Frontal cortex (tissue), 4 donors: ENCODE measurements around the gene CHST3. TPM values are rescaled to one million over a fixed set of nuclear protein-coding genes. Genes with fewer than 3 reads are reported as not detected.
"Not testable (repeated sequence)": the region's sequence is repeated elsewhere in the genome, so short reads cannot be mapped to it uniquely, and the experiment has no call there.

Experiments used
- DNase-seq, 2 donors: peaks; one replicate each; pipeline ENCODE4 v3.0.0; 2012; ENCODE audit warnings: low spot score in 2 of 2
- FAIRE-seq: peaks from 2 replicates; lab custom pipeline; 2012; peaks lifted over from hg19 to GRCh38; lab: Jason Lieb, UNC
- total RNA-seq: library from RNA; depleted of rRNA; stranded (reverse); fragments of >200 nt; gene quantifications from one replicate; pipeline ENCODE4 v1.2.3, GENCODE V29; 2014
- donor health status: control.
- donor health status: control.
- donor health status: control.

Gene CHST3
- total RNA-seq, 1 donor from 2014 or later, result 3.3 TPM

DNA sequence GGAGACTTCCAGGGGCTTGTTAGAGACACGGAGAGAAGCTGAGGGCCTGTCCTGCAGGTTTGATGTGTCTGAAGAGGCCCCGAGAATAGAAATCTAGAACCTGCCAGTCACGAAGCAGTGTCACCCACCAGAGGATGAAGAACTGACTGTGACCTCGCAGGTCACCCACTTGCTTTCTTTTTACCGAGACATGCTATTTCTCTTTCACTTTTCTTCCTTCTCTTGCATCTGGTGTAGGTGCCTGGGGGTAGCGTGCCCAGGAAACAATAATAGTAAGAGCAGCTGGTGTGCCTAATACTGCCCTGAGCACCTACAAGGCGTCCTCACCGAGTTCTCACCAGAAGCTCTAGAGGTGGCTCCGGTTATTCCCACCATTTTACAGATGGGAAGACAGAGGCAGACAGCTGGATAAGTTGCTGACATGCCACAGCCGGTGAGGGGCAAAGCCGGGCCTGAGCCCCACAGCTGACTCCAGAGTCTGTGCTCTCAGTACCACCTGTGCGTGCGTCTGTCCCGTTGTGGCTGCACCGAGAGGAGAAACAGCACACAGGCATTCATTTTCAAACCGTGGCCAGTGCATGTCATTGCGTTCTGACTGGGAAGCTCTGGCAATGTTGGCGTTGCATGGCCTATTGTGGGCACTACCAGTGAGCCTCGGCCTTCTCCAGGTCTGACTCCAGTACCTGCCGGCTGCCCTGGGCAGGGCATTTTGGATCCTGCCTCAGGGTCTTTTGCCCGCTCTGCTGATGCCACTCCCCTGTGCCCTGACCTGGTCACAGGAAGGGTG is 7.8 kb downstream of the CHST3 start:
- DNase-seq, result no peak
- FAIRE-seq, result no peak

DNA sequence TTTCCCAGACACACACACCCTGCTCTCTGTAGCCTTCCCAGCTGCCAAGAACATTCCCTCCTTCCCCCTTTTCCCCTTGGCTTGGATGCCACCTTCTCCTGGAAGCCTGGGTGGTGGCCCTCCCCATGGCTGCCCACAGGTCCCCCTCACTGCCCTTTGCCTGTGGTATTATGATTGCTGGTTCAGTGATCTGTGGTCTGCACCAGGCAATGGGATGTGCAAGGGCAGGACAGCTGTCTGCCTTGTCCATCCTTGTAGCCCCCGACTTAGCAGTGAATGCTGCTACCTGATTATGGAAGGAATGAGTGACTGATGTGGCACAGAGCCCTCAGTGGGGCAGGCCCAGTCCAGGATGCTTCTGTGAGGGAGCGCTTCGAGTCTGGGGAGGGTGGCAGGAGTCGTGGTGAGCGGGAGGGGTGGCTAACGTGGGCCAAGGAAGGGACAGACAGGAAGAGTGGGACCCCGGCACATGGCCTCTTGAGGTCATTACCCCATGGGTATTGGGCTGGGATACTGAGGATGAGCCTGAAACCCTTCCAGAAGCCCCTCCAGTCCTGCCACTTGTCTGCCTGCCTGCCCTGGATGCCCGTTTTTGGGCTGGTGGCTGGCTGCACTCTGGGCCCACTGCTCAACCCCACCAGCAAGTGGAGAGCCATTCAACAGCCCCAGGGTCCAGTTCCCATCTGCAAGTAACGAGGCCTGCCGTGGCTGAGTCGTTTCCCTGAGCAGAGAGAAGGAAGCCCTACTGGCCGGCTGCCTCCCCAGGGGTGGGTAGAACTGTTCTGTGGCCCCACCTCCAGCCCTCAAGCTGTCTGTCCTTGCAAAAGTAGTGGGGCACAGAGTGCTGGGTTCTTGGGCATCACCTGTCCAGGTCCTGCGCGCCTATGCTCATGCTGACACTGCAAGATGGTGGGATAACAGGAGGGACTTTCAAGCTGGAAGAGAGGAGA is 8.8 kb downstream of the CHST3 start:
- FAIRE-seq (no peak), DNase-seq (no peak)

DNA sequence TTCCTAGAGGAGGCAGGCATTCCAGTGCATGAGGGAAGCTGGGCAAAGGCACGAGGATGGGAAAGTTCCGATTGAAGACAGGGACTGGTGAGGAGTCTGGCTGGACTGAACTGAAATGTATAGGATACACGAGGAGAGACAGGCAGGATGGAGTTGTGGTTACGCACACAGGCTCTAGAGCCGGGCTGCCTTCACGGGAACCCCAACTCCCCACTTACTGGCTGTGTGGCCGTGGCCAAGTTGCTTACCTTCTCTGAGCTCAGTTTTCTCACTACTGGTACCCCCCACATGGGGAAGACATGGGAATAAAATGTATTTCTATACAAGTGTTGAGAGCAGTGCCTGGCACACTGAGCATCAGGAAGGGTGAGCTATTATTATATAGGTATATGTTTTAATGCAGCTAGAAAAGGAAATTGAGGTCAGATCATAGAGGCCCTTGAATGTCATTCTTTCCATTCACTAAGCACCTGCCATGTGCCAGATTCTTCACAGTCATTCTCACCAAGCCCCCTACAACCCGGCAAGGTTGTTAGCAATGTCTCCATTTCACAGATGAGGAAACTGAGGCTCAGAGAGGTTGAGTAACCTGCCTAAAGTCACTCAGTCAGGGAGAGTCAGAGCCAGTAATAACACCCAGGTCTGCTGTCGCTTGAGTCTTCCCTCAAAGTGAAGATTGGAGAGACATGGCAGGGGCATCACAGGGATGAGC is 9.7 kb downstream of the CHST3 start:
- DNase-seq (no peak), FAIRE-seq (no peak)

DNA sequence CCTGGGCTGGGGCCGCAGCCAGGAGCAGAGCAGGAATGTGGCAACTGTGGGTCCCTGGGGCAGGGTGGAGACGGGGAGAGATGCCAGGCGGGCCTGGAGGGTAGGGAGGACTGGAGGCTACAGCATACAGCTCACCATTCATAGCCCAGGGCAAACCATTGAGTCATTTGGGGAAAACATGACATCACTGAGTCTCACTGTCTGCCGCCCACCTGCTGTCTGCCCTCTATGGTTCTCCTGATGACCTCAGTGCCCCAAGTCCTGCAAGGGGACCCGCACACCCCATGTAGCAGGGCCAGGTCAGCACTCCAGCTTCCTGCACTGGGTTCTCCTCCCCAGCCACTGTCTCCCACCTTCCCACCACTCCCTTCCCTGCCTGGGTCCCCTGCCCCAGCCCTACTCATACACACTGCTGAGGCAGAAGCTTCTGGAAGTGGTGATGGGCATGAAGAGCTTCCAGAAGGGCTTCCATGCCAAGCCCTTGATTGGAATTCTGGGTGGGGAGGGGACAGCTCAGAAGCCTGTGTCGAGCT is 10.4 kb downstream of the CHST3 start:
- no peak for FAIRE-seq
- no peak for DNase-seq

DNA sequence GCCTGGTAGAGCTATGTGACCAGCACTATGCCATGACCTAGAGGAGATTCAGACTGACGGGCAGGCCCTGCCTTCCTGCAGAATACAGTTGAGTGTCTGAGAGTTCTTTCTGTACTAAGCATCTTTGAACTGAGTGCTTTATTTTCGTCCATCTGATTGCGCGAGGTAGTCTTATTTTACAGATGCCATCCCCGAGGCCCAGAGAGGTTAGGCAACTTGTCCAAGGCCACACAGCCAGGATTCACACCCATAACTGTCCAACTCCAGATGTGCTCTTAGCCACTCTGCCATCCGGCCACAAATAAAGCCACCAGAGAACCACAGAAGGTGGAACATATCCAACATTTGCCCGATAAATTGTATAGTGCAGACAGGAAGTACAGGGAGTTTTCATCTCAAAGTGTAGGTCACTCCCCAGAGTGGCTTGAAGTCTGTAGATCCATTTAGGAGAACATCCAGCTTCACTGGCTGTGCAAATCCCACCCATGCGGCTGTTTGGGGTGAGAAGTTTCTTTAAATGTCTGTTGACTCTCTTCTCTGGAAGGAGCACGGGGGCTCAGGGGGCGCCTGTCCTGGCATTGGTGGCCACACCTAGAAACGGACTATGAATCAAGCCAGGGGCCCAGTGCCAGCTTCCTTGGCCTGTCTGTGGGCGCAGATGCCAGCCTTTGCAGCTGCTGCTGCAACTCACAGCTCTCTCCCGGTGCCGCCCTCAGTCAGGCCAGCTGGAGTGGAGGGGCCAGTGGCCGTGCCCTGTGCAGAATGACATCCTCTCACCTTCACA is 11.1 kb downstream of the CHST3 start:
- DNase-seq (no peak), FAIRE-seq (no peak)

DNA sequence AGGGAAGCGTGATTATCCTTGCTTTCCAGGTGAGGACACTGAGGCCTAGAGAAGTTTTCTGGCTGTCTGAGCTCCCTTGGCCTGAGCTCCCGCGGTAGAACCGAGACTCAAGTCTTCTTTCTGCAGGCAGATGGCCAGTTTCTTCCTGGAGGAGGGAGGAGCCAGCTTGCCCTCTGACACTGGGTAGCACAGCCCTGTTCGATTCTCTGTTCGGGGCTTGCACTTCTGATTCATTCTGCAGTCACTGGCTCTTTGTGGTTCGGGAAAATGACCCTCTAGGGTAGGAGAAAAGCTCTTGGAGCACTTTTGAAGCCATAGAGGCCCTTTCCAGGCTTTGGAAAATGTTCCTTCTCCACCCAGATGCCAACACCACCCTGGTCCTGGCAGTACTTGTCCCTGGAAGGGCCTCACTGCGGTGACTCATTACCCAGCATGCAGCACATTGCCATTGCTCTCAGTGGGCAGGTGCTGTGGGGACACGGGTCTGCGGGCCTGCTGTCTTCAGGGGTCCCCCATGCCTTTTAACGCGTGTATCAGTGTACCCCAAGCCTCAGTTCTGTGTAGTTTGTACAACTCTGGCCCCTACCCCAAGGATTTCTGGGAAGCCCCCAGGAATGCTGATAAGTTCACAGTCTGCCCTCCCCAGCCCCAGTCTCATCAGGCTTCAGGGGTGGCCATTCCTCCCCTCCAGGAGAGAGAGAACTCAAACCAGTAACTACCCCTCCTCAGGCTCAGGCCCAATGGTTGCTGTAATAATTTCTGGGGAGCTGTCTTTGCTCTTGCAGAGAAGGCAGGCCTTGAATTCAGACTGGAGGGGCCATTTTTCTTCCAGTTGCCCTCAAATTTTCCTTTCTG is 11.9 kb downstream of the CHST3 start:
- DNase-seq (no peak), FAIRE-seq (no peak)

DNA sequence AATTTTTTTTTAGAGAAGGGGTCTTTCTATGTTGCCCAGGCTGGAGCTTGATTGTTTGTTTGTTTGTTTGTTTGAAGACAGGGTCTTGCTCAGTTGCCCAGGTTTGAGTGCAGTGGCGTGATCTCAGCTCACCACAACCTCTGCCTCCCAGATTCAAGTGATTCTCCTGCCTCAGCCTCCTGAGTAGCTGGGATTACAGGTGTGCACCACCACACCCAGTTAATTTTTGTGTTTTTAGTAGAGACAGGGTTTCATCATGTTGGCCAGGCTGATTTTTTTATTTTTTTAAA is 13.4 kb downstream of the CHST3 start:
- DNase-seq, FAIRE-seq: not testable (repeated sequence)

DNA sequence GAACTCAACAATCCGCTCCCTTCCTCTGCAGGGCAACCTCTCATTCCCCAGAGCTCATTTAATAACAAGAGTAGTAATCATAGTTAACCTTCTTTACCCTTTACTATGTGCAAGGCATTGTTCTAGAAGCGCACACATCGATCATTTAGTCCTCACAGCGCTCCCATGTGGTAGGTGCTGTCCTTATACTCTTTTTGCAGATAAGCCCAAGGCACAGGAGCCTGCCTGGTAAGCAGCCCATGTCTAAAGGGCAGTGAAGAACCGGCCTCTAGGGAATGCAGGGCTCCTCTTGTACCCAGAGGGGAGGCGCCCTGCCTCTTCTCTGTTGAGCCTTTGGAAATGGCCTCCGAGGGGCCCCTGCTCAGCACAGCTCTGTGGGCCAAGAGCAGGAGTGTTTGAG is 14.3 kb downstream of the CHST3 start:
- FAIRE-seq, result no peak
- DNase-seq, result no peak

DNA sequence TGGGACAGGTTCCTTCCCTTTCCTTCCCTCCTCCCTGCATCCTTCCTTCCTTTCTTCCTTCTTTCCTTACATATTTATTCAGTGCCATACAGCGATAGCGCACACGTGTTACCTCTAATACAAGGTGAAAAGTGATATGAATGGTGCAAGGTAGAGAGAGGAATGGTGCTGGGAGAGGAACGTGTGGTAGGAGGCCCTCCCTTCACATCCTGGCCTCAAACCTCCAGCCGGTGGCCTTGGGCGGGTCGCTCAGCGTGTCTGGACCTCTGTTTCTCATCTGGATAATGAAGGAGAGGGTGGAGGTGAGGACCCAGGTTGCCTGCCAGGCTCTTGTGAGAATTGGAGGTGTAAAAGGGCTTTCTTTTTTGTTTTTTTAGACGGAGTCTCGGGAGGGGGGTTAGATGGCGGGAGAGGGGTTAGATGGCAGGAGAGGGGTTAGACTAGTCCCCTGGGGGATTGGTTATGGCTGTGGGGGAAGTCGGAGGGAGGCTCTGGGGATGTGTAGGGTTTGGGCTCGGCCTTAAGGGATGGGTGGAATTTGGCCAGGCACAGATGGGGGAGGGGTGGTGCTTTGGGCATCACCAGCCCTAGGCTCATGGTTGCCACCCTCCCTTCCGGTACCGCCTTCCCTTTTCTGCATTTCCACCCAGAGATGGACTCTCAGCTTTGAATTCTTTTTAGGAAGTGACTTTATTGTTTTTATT is 14.9 kb downstream of the CHST3 start:
- FAIRE-seq (no peak), DNase-seq (no peak)

DNA sequence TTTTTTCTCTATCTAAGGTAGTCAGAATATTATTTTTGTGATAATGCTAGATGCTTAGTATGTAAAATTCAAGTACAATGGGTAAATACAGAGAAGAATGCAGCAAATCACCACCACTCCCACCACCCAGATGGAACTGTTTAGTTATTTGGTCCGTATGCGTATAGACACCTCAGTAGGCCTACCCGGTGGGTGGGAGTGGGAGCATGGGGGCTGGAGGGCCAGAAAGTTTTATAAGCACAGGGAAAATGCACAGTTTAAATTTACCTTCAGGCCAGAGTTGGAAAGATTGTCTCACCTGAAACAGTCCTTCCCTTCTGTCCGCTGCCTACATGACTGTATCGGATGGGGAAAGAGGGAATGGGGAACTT is 15.5 kb downstream of the CHST3 start:
- FAIRE-seq, result no peak
- no peak for DNase-seq

DNA sequence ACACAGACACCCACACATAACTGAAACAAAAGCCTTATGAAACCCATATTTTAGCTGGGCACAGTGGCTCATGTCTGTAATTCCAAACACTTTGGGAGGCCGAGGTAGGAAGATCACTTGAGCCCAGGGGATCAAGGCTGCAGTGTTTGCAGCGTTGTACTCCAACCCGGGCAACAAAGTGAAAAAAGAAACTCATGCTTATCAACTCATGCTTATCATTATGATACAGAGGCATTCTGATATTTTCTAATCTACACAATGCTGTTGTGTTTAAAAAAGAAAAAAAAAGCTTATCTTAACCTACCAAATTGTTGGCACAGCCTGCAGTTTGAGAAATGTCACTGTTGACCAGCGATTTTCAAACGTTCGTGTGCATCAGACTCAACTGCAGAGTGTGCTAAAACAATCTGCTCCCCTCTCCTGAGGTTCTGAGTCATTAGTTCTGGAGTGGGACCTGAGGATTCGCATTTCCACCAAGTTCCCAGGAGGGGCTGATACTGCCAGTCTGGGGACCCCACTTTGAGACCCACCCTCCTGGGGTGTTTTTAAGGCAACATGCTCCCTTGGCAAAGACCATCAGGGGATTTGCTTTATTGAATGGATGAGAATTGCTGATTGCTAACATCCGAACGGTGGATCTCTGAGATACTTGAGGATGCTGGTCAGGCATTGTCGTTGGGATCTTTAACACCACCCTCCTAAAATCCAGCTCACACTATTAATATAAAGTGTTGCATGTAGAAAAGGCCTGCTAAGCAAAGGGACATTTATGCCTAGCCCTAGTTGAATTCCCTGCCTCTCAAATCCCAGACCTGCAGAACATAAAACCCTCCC is 16.2 kb downstream of the CHST3 start:
- FAIRE-seq, result no peak

DNA sequence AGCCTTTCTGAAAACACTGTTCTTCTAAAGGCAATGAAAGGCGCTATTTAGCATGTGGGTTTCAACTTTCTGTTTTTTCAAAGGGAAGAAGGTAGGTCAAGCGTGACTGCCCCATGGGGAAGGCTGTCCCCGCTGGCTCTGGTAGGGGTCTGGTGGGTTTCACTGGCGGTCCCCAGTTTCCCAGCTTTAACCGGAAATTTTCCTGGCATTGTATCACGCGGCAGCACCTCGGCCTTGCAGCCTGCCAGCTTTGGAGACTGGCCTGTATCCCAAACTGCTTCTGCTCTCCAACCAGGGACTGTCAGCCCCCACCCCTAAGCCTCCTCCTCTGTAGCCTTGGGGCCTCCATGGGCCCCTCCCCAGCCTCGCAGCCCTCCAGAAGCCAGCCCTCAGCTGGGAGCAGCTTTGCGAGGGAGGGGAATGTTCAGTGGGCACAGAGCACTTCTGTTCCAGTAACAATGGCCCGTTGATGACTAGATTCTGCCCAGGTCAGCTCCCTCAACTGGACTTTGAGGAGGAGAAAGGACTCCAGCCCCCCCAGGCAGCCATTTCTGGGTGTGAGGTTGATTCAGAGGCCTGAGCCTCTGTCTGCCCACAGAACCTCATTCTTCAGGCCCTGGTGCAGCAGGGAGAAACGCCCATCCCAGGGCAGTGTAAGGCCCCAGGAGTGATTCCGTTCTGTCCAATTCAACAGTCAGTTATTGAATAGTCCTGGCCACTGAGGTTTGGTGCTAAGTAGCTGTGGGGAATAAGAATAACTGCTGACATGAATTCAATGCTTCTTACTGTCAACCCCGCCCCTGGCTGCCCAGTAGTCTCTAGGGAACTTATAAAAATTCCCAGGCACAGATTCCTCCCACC is 17.1 kb downstream of the CHST3 start:
- FAIRE-seq, result no peak
- DNase-seq, result peak; percentile 59 to 65

More for the DNA sequence above, 16.2 kb downstream of the CHST3 start:
- DNase-seq, result no peak

DNA sequence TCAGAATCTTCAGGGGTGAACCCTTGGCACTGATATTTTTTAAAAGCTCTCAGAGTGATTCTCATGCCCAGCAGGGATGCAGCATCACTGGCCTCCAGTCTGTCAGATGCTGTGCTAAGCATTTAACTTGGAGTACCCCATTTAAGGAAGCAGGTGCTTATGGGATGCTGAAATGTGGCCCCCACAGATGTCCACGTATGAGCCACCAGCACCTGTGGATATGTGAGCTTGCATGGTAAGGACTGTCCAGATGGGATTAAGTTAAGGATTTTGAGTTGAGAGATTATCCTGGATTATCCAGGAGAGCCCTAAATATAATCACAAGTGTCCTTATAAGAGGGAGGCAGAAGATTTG is 17.7 kb downstream of the CHST3 start:
- DNase-seq (no peak), FAIRE-seq (no peak)

DNA sequence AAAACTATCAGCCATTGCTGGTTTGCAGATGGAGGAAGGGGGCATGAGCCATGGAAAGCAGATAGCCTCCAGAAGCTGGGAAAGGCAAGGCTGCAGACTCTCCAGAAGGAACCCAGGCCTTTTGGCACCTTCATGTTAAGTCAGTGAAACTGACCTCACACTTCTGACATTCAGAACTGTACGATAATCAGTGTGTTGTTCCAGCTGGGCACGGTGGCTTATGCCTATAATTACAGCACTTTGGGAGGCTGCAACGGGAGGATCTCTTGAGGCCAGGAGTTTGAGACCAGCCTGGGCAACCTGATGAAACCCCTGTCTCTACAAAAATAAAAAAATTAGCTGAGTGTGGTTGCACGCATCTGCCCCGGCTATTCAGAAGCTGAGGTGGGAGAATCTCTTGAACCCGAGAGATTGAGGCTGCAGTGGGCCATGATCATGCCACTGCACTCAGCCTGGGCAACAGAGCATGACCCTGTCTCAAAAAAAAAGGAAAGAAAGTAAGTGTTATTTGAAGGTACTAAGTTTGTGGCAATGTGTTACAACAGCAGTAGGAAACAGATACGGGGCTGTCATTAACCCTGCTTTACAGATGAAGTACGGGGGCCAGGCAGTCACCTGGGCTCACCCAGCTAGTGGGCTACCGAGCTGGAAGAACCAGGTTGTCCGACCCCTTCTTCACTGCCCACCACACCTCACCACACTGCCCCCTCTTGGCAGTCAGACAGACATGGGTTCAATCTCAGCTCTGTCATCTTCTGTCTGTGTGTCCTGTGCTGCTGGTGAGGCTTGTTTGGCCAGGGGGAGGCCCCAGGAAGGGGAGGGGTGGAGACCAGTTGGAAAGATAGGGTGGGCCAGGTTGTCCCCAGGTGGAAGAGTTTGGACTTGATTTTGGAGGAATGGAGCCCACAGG is 18.3 kb downstream of the CHST3 start:
- no peak for DNase-seq
- FAIRE-seq, result no peak

DNA sequence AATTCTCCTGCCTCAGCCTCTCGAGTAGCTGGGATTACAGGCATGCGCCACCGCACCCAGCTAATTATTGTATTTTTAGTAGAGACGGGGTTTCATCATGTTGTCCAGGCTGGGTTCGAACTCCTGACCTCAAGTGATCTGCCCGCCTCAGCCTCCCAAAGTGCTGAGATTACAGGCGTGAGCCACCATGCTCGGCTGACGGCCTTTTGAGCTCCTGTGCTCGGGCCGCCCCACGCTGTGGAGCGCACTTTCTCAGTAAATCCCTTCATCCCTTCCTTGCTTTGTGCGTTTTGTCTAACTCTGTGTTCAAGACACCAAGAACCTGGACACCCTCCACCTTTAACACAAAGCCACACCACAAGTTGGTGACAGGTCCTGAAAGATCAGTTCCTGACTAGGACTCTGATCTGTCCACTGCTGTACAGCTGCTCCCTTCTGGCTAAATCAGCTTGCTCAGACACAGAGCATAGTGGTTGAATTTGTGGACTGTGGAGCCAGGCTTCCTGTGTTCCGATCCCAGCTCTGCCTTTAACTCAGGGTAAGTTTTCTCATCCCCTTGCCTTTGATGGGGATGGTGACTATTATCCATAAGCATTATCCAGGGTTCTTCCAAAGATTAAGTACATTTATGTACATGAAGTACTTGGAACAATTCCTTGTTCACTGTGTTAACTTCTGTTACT is 20.1 kb downstream of the CHST3 start:
- FAIRE-seq, result no peak
- no peak for DNase-seq
